SJSA1 (cell line): ENCODE measurements around the gene XIRP2. TPM values are rescaled to one million over a fixed set of nuclear protein-coding genes. Genes with fewer than 3 reads are reported as not detected.
"Not testable (repeated sequence)": the region's sequence is repeated elsewhere in the genome, so short reads cannot be mapped to it uniquely, and the experiment has no call there.

ENCODE experiments used
- DNase-seq, 2 experiments: peaks; one replicate each; pipeline ENCODE4 v3.0.0-alpha.2; 2015 to 2020; ENCODE audit warnings: low spot score in 2 of 2, low read depth in 1 of 2
- H3K27ac ChIP-seq: fragments of 250-450 bp; sonication (Bioruptor Pico); 2 replicates; pipeline ENCODE4 v1.5.1; 2020; ENCODE audit warnings: mild to moderate bottlenecking, moderate library complexity
- H3K27me3 ChIP-seq: fragments of 250-450 bp; sonication (Bioruptor Pico); replicated peaks from 2 replicates; pipeline ENCODE4 v1.5.1; 2020; ENCODE audit warnings: mild to moderate bottlenecking, moderate library complexity
- H3K36me3 ChIP-seq: fragments of 250-450 bp; sonication (Bioruptor Pico); 2 replicates; pipeline ENCODE4 v1.5.1; 2020; ENCODE audit warnings: mild to moderate bottlenecking
- H3K4me1 ChIP-seq: fragments of 250-450 bp; sonication (Bioruptor Pico); replicated peaks from 2 replicates; pipeline ENCODE4 v1.6.1; 2021; ENCODE audit warnings: mild to moderate bottlenecking
- H3K4me3 ChIP-seq: fragments of 250-450 bp; sonication (Bioruptor Pico); 2 replicates; pipeline ENCODE4 v1.5.1; 2020; ENCODE audit warnings: mild to moderate bottlenecking
- H3K9me3 ChIP-seq: fragments of 250-450 bp; sonication (Bioruptor Pico); replicated peaks from 2 replicates; pipeline ENCODE4 v1.5.1; 2020; ENCODE audit warnings: mild to moderate bottlenecking
- total RNA-seq: library from RNA; depleted of rRNA; stranded (reverse); fragments of >200 nt; shearing (Covaris generic); gene quantifications from 2 replicates; pipeline ENCODE4 v1.2.3, GENCODE V29; 2014

Gene XIRP2
- total RNA-seq, 1 experiment from 2014 or later: not detected

GRCh38 chr2:167048829-167049228, 160.5 kb downstream of the XIRP2 start:
- H3K27ac ChIP-seq: no peak overlapping the region
- H3K27me3 ChIP-seq: no peaks in the 10 kb centered on the region
- H3K4me1 ChIP-seq: 0 out of 2 replicates have a peak, but pooled peaks cover 4% of the 10 kb centered on the region
- H3K4me3 ChIP-seq: no peak overlapping the region
- no peaks in the 10 kb centered on the region for H3K36me3 ChIP-seq
- no peak for DNase-seq
- H3K9me3 ChIP-seq: no peaks in the 10 kb centered on the region

- Histone ChIP-seq H3K36me3 (no peaks in the 10 kb centered on the region), H3K4me3 (no peak overlapping the region), H3K9me3 (no peaks in the 10 kb centered on the region), H3K4me1 (0 out of 2 replicates have a peak, but pooled peaks cover 4% of the 10 kb centered on the region), H3K27me3 (no peaks in the 10 kb centered on the region), H3K27ac (no peak overlapping the region)
- DNase-seq: no peak
Measured at GRCh38 chr2:167049659-167050058, 161.4 kb downstream of the XIRP2 start.

- no peak for DNase-seq
- H3K27me3 ChIP-seq: no peaks in the 10 kb centered on the region
Measured at GRCh38 chr2:167052825-167053224, 164.5 kb downstream of the XIRP2 start.

GRCh38 chr2:167054881-167055280, 166.6 kb downstream of the XIRP2 start:
- no peaks in the 10 kb centered on the region for H3K36me3 ChIP-seq
- no peak for DNase-seq
- no peaks in the 10 kb centered on the region for H3K9me3 ChIP-seq
- H3K27me3 ChIP-seq: no peaks in the 10 kb centered on the region
- no peak overlapping the region for H3K27ac ChIP-seq
- H3K4me3 ChIP-seq: no peak overlapping the region
- H3K4me1 ChIP-seq: 0 out of 2 replicates have a peak, but pooled peaks cover 4% of the 10 kb centered on the region

More at GRCh38 chr2:167052825-167053224, 164.5 kb downstream of the XIRP2 start:
- H3K4me3 ChIP-seq: no peak overlapping the region
- H3K36me3 ChIP-seq: no peaks in the 10 kb centered on the region
- no peak overlapping the region for H3K27ac ChIP-seq
- no peaks in the 10 kb centered on the region for H3K9me3 ChIP-seq
- H3K4me1 ChIP-seq: 0 out of 2 replicates have a peak, but pooled peaks cover 4% of the 10 kb centered on the region

- H3K27me3 ChIP-seq: no peaks in the 10 kb centered on the region
- no peak overlapping the region for H3K27ac ChIP-seq
- H3K9me3 ChIP-seq: no peaks in the 10 kb centered on the region
- no peak for DNase-seq
- no peak overlapping the region for H3K4me3 ChIP-seq
- 0 out of 2 replicates have a peak, but pooled peaks cover 4% of the 10 kb centered on the region for H3K4me1 ChIP-seq
- H3K36me3 ChIP-seq: no peaks in the 10 kb centered on the region
Measured at GRCh38 chr2:167057446-167057845, 169.2 kb downstream of the XIRP2 start.

GRCh38 chr2:167059173-167059572, 170.9 kb downstream of the XIRP2 start:
- Histone ChIP-seq H3K4me1 (no peaks in the 10 kb centered on the region), H3K36me3 (no peaks in the 10 kb centered on the region), H3K27ac (no peak overlapping the region), H3K27me3 (no peaks in the 10 kb centered on the region), H3K9me3 (no peaks in the 10 kb centered on the region), H3K4me3 (no peak overlapping the region)
- DNase-seq: no peak

GRCh38 chr2:167069855-167070254, 181.6 kb downstream of the XIRP2 start:
- Histone ChIP-seq H3K27ac (no peak overlapping the region), H3K9me3 (no peaks in the 10 kb centered on the region)

GRCh38 chr2:167075708-167076107, 187.4 kb downstream of the XIRP2 start:
- DNase-seq, H3K4me3 ChIP-seq, H3K9me3 ChIP-seq, H3K4me1 ChIP-seq, H3K27ac ChIP-seq, H3K36me3 ChIP-seq, H3K27me3 ChIP-seq: not testable (repeated sequence)

More at GRCh38 chr2:167069855-167070254, 181.6 kb downstream of the XIRP2 start:
- H3K4me1 ChIP-seq: no peaks in the 10 kb centered on the region
- H3K27me3 ChIP-seq: no peaks in the 10 kb centered on the region
- no peak for DNase-seq
- H3K4me3 ChIP-seq: no peak overlapping the region
- no peaks in the 10 kb centered on the region for H3K36me3 ChIP-seq

- H3K27me3 ChIP-seq, DNase-seq, H3K4me1 ChIP-seq, H3K4me3 ChIP-seq, H3K27ac ChIP-seq, H3K36me3 ChIP-seq, H3K9me3 ChIP-seq: not testable (repeated sequence)
Measured at GRCh38 chr2:167098931-167099330, 210.7 kb downstream of the XIRP2 start.

- Histone ChIP-seq H3K27me3 (no peaks in the 10 kb centered on the region), H3K4me1 (no peaks in the 10 kb centered on the region), H3K9me3 (no peaks in the 10 kb centered on the region), H3K36me3 (no peaks in the 10 kb centered on the region), H3K4me3 (no peak overlapping the region), H3K27ac (no peak overlapping the region)
- no peak for DNase-seq
Measured at GRCh38 chr2:167100506-167100905, 212.2 kb downstream of the XIRP2 start.

GRCh38 chr2:167103028-167103756, 214.9 kb downstream of the XIRP2 start:
- no peak overlapping the region for H3K27ac ChIP-seq
- no peak overlapping the region for H3K4me3 ChIP-seq
- no peaks in the 10 kb centered on the region for H3K27me3 ChIP-seq
- no peaks in the 10 kb centered on the region for H3K9me3 ChIP-seq
- DNase-seq: no peak
- no peaks in the 10 kb centered on the region for H3K36me3 ChIP-seq
- no peaks in the 10 kb centered on the region for H3K4me1 ChIP-seq

- no peak overlapping the region for H3K4me3 ChIP-seq
- no peaks in the 10 kb centered on the region for H3K27me3 ChIP-seq
- no peaks in the 10 kb centered on the region for H3K36me3 ChIP-seq
- no peaks in the 10 kb centered on the region for H3K4me1 ChIP-seq
- no peaks in the 10 kb centered on the region for H3K9me3 ChIP-seq
- H3K27ac ChIP-seq: no peak overlapping the region
- no peak for DNase-seq
Measured at GRCh38 chr2:167103757-167104133, 215.5 kb downstream of the XIRP2 start.

GRCh38 chr2:167104691-167105090, 216.4 kb downstream of the XIRP2 start:
- Histone ChIP-seq H3K27ac (no peak overlapping the region), H3K27me3 (no peaks in the 10 kb centered on the region), H3K4me3 (no peak overlapping the region), H3K9me3 (no peaks in the 10 kb centered on the region), H3K36me3 (no peaks in the 10 kb centered on the region), H3K4me1 (no peaks in the 10 kb centered on the region)
- DNase-seq: no peak

- not testable (repeated sequence) for H3K9me3 ChIP-seq, H3K36me3 ChIP-seq, DNase-seq, H3K27me3 ChIP-seq, H3K4me1 ChIP-seq, H3K27ac ChIP-seq, H3K4me3 ChIP-seq
Measured at GRCh38 chr2:167109682-167110081, 221.4 kb downstream of the XIRP2 start.

- Histone ChIP-seq H3K27ac (no peak overlapping the region), H3K9me3 (no peaks in the 10 kb centered on the region; the same call in 1 of the 2 replicates), H3K36me3 (no peaks in the 10 kb centered on the region), H3K4me3 (no peak overlapping the region), H3K4me1 (no peaks in the 10 kb centered on the region), H3K27me3 (no peaks in the 10 kb centered on the region)
- DNase-seq: no peak
Measured at GRCh38 chr2:167110345-167110744, 222.1 kb downstream of the XIRP2 start.
